Astrocyte (in vitro differentiated cells and primary cell): ENCODE data around the gene RPLP2.

Experiments used
- CTCF ChIP-seq: IDR thresholded peaks from 2 replicates; pipeline ENCODE4 v1.5.1; 2011; ENCODE audit warnings: low read depth, mild to moderate bottlenecking, inconsistent platforms, low read length, moderate library complexity; ENCODE audit not compliant: insufficient read depth
- EZH2 ChIP-seq: IDR thresholded peaks from 2 replicates; pipeline ENCODE4 v1.6.1; 2012; ENCODE audit warnings: mild to moderate bottlenecking, low read length, inconsistent platforms; ENCODE audit not compliant: insufficient read depth

DNA sequence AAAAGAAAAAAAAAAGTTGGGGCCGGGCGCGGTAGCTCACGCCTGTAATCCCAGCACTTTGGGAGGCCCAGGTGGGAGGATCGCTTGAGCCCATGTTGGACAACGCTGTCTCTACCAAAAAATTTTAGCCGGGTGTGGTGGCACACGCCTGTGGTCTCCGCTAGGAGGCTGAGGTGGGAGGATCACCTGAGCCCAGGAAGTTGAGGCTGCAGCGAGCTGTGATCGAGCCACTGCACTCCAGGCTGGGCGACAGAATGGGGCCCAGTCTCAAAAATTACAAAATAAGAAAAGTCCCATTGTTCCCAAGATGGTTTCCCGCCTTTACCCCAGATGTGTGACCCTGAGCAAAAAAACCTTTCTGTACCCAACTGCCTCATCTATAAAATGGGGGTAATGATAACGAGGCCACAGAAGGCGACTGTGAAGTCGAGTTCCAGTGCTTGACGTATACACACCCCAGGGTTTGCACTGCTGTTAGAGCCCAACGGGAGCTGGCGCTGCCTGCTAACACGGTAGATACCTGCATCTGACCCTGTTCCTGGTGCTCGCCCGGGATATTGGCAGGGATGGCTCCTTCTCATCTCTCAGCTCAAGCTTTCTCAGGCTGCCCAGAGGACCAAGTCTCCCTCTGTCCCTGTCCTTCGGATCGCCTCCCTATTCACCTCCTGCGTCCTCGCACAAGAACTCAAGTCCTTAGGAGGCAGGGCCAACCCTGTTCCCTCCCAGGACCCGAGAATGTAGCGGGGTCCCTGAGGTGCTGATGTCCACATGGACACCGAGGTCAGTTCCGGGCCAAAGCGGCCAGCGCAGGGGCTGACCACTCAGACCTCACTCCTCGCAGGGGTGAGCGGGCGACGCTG, 1.1 kb upstream of the RPLP2 start:
- TF ChIP-seq CTCF (no peak), EZH2 (no peak)
